Keratinocyte (primary cell): Measurements from ENCODE around the gene SDE2. TPM values are rescaled to one million over a fixed set of nuclear protein-coding genes. Genes with fewer than 3 reads are reported as not detected.

Experiments used
- DNase-seq: peaks from one replicate; pipeline ENCODE4 v3.0.0-alpha.2; 2011; ENCODE audit warnings: low read depth, missing footprints, low spot score
- FAIRE-seq: peaks from 2 replicates; lab custom pipeline; 2011; peaks lifted over from hg19 to GRCh38; lab: Jason Lieb, UNC
- H2AFZ ChIP-seq: 2 replicates; pipeline ENCODE4 v1.6.0; 2012; ENCODE audit warnings: low read length, control low read depth, inconsistent platforms; ENCODE audit not compliant: control insufficient read depth
- H3K27ac ChIP-seq: 2 replicates; pipeline ENCODE4 v1.5.1; 2011; ENCODE audit warnings: low read length; ENCODE audit not compliant: control insufficient read depth, insufficient read depth
- H3K27me3 ChIP-seq: 3 replicates; pipeline ENCODE4 v1.6.0; 2011; ENCODE audit warnings: low read length; ENCODE audit not compliant: control insufficient read depth, insufficient read depth; ENCODE audit errors: extremely low read depth
- H3K36me3 ChIP-seq, 2 experiments: 2 replicates in 1 of 2; 3 replicates in 1 of 2; pipeline ENCODE4 v1.5.1; 2011; ENCODE audit warnings: low read length in 2 of 2, mild to moderate bottlenecking in 1 of 2; ENCODE audit not compliant: control insufficient read depth in 2 of 2, insufficient read depth in 2 of 2; ENCODE audit errors: extremely low read depth in 1 of 2
- H3K4me1 ChIP-seq: 3 replicates; pipeline ENCODE4 v1.5.1; 2011; ENCODE audit warnings: low read length; ENCODE audit not compliant: control insufficient read depth, insufficient read depth; ENCODE audit errors: extremely low read depth
- H3K4me2 ChIP-seq: 3 replicates; pipeline ENCODE4 v1.6.0; 2011; ENCODE audit warnings: low read depth, low read length; ENCODE audit not compliant: control insufficient read depth, insufficient read depth; ENCODE audit errors: extremely low read depth
- H3K4me3 ChIP-seq, 3 experiments: fragments of 200-600 bp in 1 of 3; sonication (generic) in 1 of 3; 2 replicates in 2 of 3; 3 replicates in 1 of 3; pipeline ENCODE4 v1.5.1; 2011 to 2016; ENCODE audit warnings: low read length in 3 of 3, mild to moderate bottlenecking in 3 of 3, control low read depth in 2 of 3, inconsistent platforms in 1 of 3, low read depth in 1 of 3, mixed read lengths in 1 of 3, mixed run types in 1 of 3, moderate library complexity in 1 of 3; ENCODE audit not compliant: control insufficient read depth in 2 of 3, insufficient read depth in 2 of 3; ENCODE audit errors: extremely low read depth in 1 of 3
- H3K79me2 ChIP-seq: 2 replicates; pipeline ENCODE4 v1.6.0; 2012; ENCODE audit warnings: low read length; ENCODE audit not compliant: control insufficient read depth, insufficient read depth
- H3K9ac ChIP-seq: 3 replicates; pipeline ENCODE4 v1.6.0; 2011; ENCODE audit warnings: low read length; ENCODE audit not compliant: control insufficient read depth, insufficient read depth; ENCODE audit errors: extremely low read depth
- H3K9me1 ChIP-seq: 3 replicates; pipeline ENCODE4 v1.6.0; 2011; ENCODE audit warnings: low read length; ENCODE audit not compliant: control insufficient read depth, insufficient read depth; ENCODE audit errors: extremely low read depth
- H3K9me3 ChIP-seq: 2 replicates; pipeline ENCODE4 v1.5.1; 2012; ENCODE audit warnings: low read depth, low read length; ENCODE audit not compliant: control insufficient read depth
- H4K20me1 ChIP-seq: 3 replicates; pipeline ENCODE4 v1.6.0; 2011; ENCODE audit warnings: low read length; ENCODE audit not compliant: control insufficient read depth, insufficient read depth; ENCODE audit errors: extremely low read depth
- CTCF ChIP-seq, 3 experiments: IDR thresholded peaks in 1 of 3; conservative IDR thresholded peaks in 1 of 3; optimal IDR thresholded peaks in 1 of 3; 2 replicates in 2 of 3; 3 replicates in 1 of 3; pipeline versions ENCODE3 to v1.5.1; 2011; ENCODE audit warnings: low read length in 3 of 3, mild to moderate bottlenecking in 3 of 3, moderate library complexity in 2 of 3, control low read depth in 1 of 3, inconsistent platforms in 1 of 3; ENCODE audit not compliant: insufficient read depth in 2 of 3; ENCODE audit errors: extremely low read depth in 1 of 3
- EZH2 ChIP-seq: IDR thresholded peaks from one replicate; pipeline ENCODE4 v1.6.1; 2012; ENCODE audit warnings: inconsistent platforms, mild to moderate bottlenecking, low read length, moderate library complexity
- dilution Hi-C: fragments of 300-500 bp; cut with MboI; formaldehyde crosslinking; loops from one replicate; pipeline ENCODE4 v1.7.0; 2020; ENCODE audit warnings: low sequenced_read_pairs; ENCODE audit not compliant: extremely low pct_ligation_motif_present
- polyA plus RNA-seq, 5 experiments: library from polyadenylated mRNA; depleted of rRNA in 3 of 5; stranded (reverse) in 3 of 5; stranded (forward) in 1 of 5; unstranded in 1 of 5; fragments of >200 nt; gene quantifications; 1 replicate in 1 of 5; 2 replicates in 3 of 5; 3 replicates in 1 of 5; pipeline versions ENCODE4 v1.2.1 to v1.2.3, GENCODE V29; 2011 to 2012; ENCODE audit warnings: missing spikeins in 2 of 5, low read depth in 1 of 5, low replicate concordance in 1 of 5

Gene SDE2
- polyA plus RNA-seq, 1 donor (not counting 4 experiments of a cell fraction or from before 2014, with no cell fraction given): 15.9 TPM

- H4K20me1 ChIP-seq: no peaks in the 10 kb centered on the region
- TF ChIP-seq CTCF (optimal IDR thresholded peaks at IDR 0.05 in 1 of 3, IDR thresholded peaks at IDR 0.05 in 1 of 3, conservative IDR thresholded peaks at IDR 0.05 in 1 of 3; ENCODE audit: extremely low read depth in 1 of 3, insufficient read depth in 2 of 3, low read length in 3 of 3) (no peak), EZH2 (no peak)
- no peak for FAIRE-seq
These were observed 30.0 kb upstream of the SDE2 start for GRCh38 chr1:226029093-226029496.

GRCh38 chr1:226027538-226028217 lies 28.5 kb upstream of the SDE2 start:
- dilution Hi-C loops: no loop called here

More at GRCh38 chr1:226029093-226029496, 30.0 kb upstream of the SDE2 start:
- H3K36me3 ChIP-seq: no peaks in the 10 kb centered on the region
- no peak overlapping the region for H3K4me2 ChIP-seq
- no peak overlapping the region for H3K27ac ChIP-seq
- H2AFZ ChIP-seq: no peak overlapping the region
- no peaks in the 10 kb centered on the region for H3K27me3 ChIP-seq
- H3K4me1 ChIP-seq: no peaks in the 10 kb centered on the region
- dilution Hi-C loops: no loop called here
- H3K4me3 ChIP-seq: no peak overlapping the region
- no peaks in the 10 kb centered on the region for H3K9me1 ChIP-seq
- H3K9me3 ChIP-seq: no peaks in the 10 kb centered on the region
- DNase-seq: no peak
- no peaks in the 10 kb centered on the region for H3K79me2 ChIP-seq
- H3K9ac ChIP-seq: no peak overlapping the region

More at GRCh38 chr1:226027538-226028217, 28.5 kb upstream of the SDE2 start:
- Histone ChIP-seq H3K79me2 (no peaks in the 10 kb centered on the region), H3K36me3 (no peaks in the 10 kb centered on the region), H3K9me1 (no peaks in the 10 kb centered on the region), H3K4me1 (no peaks in the 10 kb centered on the region), H2AFZ (no peak overlapping the region), H3K27ac (no peak overlapping the region), H3K27me3 (no peaks in the 10 kb centered on the region), H3K4me3 (no peak overlapping the region), H3K9me3 (no peaks in the 10 kb centered on the region), H3K9ac (no peak overlapping the region), H3K4me2 (no peak overlapping the region), H4K20me1 (no peaks in the 10 kb centered on the region)
- TF ChIP-seq EZH2: no peak
- TF ChIP-seq CTCF (optimal IDR thresholded peaks at IDR 0.05 in 1 of 3, IDR thresholded peaks at IDR 0.05 in 1 of 3, conservative IDR thresholded peaks at IDR 0.05 in 1 of 3; ENCODE audit: extremely low read depth in 1 of 3, insufficient read depth in 2 of 3, low read length in 3 of 3): no peak
- FAIRE-seq (no peak), DNase-seq (no peak)
